Rectal smooth muscle tissue (tissue), 1 donor: Measurements from ENCODE around the gene LGI4.
"Not testable (repeated sequence)": the region's sequence is repeated elsewhere in the genome, so short reads cannot be mapped to it uniquely, and the experiment has no call there.

Experiments used
- H3K27ac ChIP-seq: one replicate; pipeline ENCODE4 v1.7.0; 2013; ENCODE audit warnings: low read depth, low read length, inconsistent platforms
- H3K27me3 ChIP-seq: one replicate; pipeline ENCODE4 v1.7.0; 2013; ENCODE audit warnings: low read length; ENCODE audit not compliant: control insufficient read depth, insufficient read depth
- H3K36me3 ChIP-seq: one replicate; pipeline ENCODE4 v1.7.0; 2013; ENCODE audit warnings: low read length; ENCODE audit not compliant: control insufficient read depth, insufficient read depth
- H3K4me1 ChIP-seq: one replicate; pipeline ENCODE4 v1.7.0; 2013; ENCODE audit warnings: low read length; ENCODE audit not compliant: control insufficient read depth, insufficient read depth
- H3K4me3 ChIP-seq: one replicate; pipeline ENCODE4 v1.7.0; 2013; ENCODE audit warnings: low read length
- H3K9ac ChIP-seq: one replicate; pipeline ENCODE4 v1.7.0; 2013; ENCODE audit warnings: low read length

Gene LGI4

DNA sequence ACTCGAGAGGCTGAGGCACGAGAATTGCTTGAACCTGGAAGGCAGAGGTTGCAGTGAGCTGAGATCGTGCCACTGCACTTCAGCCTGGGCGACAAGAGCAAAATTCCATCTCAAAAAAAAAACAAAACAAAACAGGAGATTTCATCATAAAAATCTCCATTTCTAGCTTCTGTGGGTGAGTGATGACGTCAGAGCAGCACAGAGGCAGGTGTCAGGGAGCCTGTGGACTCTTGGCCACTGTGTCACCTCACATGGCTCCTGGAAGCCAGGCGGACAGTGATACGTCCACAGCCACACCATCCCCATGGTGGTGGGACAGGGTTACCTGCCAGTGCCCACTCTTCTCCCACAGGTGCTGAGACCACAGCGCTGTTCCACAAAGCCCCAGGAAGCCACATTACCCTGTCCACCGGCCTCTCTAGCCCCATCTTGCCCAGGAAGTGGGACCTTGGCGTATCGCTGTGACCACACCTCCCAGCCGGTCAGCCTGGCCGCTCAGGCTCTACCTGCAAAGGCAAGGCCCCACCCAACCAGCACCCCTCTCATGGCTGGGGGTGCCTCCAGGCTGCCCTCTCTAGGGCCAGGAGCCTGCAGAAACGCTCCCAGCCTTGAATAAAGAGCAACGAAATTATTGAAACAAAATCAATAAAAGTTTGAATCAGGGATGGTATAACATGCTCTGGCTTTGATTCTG lies 21.7 kb downstream of the LGI4 start:
- H3K9ac ChIP-seq: no peak overlapping the region

DNA sequence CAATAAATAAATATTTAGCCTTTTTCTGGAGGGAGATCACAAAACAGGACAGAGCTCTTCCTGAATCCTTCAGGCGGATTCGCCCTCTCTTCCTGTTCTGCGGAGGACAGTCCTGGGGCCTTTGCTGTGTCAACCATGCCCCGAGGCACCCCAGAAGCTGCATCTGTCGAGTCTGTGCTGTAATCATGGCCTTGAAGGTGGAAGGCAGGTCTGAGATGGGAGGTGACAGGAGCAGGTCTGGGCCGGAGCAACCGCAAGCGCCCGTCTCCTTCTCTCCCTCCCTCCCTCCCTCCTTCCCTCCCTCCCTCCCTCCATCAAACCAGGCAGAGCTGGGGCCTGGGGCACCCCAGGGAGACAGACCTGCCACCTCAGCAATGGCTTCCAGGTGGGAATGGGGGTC lies 23.9 kb downstream of the LGI4 start:
- no peaks in the 10 kb centered on the region for H3K4me1 ChIP-seq
- no peak overlapping the region for H3K9ac ChIP-seq
- no peaks in the 10 kb centered on the region for H3K27me3 ChIP-seq
- H3K27ac ChIP-seq: no peak overlapping the region
- no peaks in the 10 kb centered on the region for H3K36me3 ChIP-seq
- no peak overlapping the region for H3K4me3 ChIP-seq

More for the DNA sequence above, 21.7 kb downstream of the LGI4 start:
- H3K36me3 ChIP-seq: no peaks in the 10 kb centered on the region
- H3K27ac ChIP-seq: no peak overlapping the region
- no peak overlapping the region for H3K4me3 ChIP-seq
- no peaks in the 10 kb centered on the region for H3K27me3 ChIP-seq
- H3K4me1 ChIP-seq: no peaks in the 10 kb centered on the region

DNA sequence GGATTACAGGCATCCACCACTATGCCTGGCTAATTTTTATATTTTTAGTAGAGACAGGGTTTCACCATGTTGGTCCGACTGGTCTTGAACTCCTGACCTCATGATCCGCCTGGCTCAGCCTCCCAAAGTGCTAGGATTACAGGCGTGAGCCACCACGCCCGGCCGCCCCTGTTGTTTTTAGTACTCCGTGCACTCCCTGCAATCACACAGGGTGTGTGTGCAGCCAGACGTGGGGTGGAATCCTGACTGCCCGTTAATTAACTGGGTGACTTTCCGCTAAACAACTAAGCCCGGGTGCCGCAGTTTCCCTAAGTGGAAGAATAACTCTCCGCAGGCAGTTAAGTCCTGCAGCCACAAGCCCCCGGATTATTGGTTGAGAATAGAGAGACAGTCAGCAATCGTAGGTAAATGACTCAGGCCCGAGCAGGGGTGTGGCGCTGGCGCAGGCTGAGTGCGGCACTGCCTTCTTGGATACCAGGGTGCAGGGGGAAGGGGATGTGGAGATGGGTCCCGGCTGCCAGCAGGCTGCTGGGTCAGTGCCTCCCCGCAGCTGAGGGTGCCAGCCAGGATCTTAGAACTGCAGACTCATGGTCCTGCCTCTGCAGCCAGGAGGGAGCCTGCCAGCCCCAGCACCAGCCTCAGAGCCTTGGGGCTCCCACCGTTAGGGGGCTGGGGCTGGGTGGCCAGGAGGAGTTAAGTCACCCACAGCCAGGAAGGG lies 25.3 kb downstream of the LGI4 start:
- Histone ChIP-seq H3K4me3 (no peak overlapping the region), H3K4me1 (no peaks in the 10 kb centered on the region), H3K27me3 (no peaks in the 10 kb centered on the region), H3K27ac (no peak overlapping the region), H3K9ac (no peak overlapping the region), H3K36me3 (no peaks in the 10 kb centered on the region)

GRCh38 chr19:35108730-35109129 lies 26.1 kb downstream of the LGI4 start:
- Histone ChIP-seq H3K27me3 (no peaks in the 10 kb centered on the region), H3K9ac (no peak overlapping the region), H3K4me3 (no peak overlapping the region), H3K36me3 (no peaks in the 10 kb centered on the region), H3K4me1 (no peaks in the 10 kb centered on the region), H3K27ac (no peak overlapping the region)

DNA sequence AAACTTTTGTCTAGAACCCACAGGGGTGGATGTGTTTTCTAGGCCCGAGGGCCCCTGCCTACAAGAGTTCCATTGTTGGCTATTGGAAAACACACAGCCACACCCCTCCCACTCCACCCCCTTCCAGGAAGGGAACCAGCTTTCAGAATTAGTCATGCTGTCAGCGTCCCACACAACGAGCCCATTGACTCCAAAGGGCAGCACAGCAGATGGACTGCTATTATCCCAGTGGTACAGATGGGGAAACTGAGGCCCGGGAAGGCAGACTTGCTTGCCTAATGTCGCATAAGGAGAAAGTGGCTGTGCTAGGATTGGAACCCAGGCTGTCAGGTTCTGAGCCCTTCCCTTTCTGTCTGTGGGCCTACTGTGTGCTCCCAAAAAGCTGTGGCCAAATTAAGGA lies 27.3 kb downstream of the LGI4 start:
- H3K27ac ChIP-seq: no peak overlapping the region
- H3K36me3 ChIP-seq: no peaks in the 10 kb centered on the region
- no peaks in the 10 kb centered on the region for H3K4me1 ChIP-seq
- H3K9ac ChIP-seq: no peak overlapping the region
- no peak overlapping the region for H3K4me3 ChIP-seq
- no peaks in the 10 kb centered on the region for H3K27me3 ChIP-seq

DNA sequence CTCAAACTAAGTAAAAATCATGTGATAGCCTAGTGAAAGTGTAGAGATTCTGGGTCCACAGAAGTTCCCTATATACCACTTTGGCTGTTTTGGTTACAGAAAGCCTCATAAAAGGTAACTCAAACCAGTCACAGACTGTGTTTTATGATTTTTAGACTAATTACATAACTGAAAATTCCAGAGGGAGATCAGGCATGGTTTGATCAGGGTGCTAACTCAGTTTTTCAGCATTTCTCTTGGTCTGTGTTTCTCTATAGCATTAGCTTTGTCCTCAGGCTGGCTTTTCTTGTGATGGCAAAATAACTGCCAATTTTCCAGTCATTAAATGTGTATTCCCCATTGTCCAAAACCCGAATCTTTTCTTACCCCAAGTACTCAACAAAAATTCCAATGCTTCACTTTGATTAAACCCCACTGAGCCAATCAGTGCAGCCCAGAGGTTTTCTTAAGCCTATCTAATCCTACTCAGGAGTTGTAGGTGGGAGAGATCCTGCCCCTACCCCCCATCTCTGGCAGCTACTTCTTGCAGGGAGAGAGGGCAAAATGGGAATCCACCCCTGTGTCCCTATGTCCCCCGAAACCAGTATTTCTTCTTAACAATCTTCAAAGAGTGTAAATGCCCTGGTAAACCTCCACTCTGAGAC lies 27.8 kb downstream of the LGI4 start:
- H3K27me3 ChIP-seq: no peaks in the 10 kb centered on the region
- H3K27ac ChIP-seq: peak overlapping the region; percentile 16
- no peaks in the 10 kb centered on the region for H3K4me1 ChIP-seq
- no peak overlapping the region for H3K9ac ChIP-seq
- no peaks in the 10 kb centered on the region for H3K36me3 ChIP-seq
- no peak overlapping the region for H3K4me3 ChIP-seq

GRCh38 chr19:35106291-35106583 lies 28.6 kb downstream of the LGI4 start:
- no peaks in the 10 kb centered on the region for H3K4me1 ChIP-seq
- no peak overlapping the region for H3K9ac ChIP-seq
- H3K4me3 ChIP-seq: no peak overlapping the region
- H3K36me3 ChIP-seq: no peaks in the 10 kb centered on the region
- H3K27ac ChIP-seq: peak overlapping the region; percentile 34
- H3K27me3 ChIP-seq: no peaks in the 10 kb centered on the region

GRCh38 chr19:35105411-35106290 lies 29.2 kb downstream of the LGI4 start:
- Histone ChIP-seq H3K27ac (peak overlapping the region; percentile 34), H3K9ac (no peak overlapping the region), H3K36me3 (no peaks in the 10 kb centered on the region), H3K27me3 (no peaks in the 10 kb centered on the region), H3K4me3 (no peak overlapping the region), H3K4me1 (no peaks in the 10 kb centered on the region)

- Histone ChIP-seq H3K27me3 (no peaks in the 10 kb centered on the region), H3K4me3 (no peak overlapping the region), H3K27ac (no peak overlapping the region), H3K4me1 (no peaks in the 10 kb centered on the region), H3K36me3 (no peaks in the 10 kb centered on the region), H3K9ac (no peak overlapping the region)
These were observed 29.8 kb downstream of the LGI4 start for GRCh38 chr19:35105047-35105410.

DNA sequence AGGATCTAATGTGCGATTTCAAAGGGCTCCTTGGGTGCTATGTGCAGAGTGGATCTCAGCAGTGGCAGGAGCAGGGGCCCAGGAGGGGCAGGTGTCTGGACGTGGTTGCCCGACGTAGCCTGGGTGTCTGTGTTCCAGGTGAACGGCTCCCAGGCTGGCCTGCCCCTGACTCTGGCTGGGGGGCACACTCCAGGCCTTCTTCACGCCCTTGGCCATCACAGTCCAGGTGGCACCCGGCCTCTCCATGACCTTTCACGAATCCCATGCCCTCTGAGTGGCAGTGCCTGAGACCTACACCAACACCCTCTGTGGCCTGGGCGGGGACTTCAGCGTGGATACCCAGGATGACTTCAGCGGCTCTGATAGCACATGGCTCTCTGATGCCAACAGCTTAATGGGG lies 30.5 kb downstream of the LGI4 start:
- H3K27ac ChIP-seq: no peak overlapping the region
- H3K9ac ChIP-seq: no peak overlapping the region
- no peaks in the 10 kb centered on the region for H3K4me1 ChIP-seq
- H3K4me3 ChIP-seq: no peak overlapping the region
- H3K27me3 ChIP-seq: no peaks in the 10 kb centered on the region
- H3K36me3 ChIP-seq: no peaks in the 10 kb centered on the region

DNA sequence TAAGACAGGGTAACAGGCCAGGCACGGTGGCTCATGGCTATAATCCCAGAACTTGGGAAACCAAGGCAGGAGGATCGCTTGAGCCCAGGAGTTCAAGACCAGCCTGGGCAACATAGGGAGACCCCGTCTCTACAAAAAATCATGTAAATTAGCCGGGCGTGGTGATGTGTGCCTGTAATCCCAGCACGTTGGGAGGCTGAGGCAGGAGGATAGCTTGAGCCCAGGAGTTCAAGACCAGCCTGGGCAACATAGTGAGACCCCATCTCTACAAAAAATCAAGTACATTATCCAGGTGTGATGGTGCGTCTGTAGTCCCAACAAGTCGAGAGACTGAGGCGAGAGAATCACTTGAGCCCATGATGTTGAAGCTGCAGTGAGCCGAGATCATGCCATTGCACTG lies 31.2 kb downstream of the LGI4 start:
- not testable (repeated sequence) for H3K4me1 ChIP-seq, H3K9ac ChIP-seq, H3K4me3 ChIP-seq, H3K27me3 ChIP-seq, H3K27ac ChIP-seq, H3K36me3 ChIP-seq

DNA sequence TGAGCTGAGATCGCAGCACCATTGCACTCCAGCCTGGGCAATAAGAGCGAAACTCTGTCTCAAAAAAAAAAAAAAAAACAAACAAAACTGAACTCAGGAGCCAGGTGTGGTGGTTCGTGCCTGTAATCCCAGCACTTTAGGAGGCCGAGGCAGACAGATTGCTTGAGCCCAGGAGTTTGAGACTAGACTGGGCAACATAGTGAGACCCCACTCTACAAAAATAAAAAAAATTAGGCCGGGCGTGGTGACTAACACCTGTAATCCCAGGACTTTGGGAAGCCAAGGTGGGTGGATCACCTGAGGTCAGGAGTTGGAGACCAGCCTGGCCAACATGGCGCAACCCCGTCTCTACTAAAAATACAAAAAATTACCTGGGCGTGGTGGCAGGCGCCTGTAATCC lies 32.9 kb downstream of the LGI4 start:
- not testable (repeated sequence) for H3K9ac ChIP-seq, H3K27ac ChIP-seq, H3K36me3 ChIP-seq, H3K4me3 ChIP-seq, H3K4me1 ChIP-seq, H3K27me3 ChIP-seq
